HCT116 (cell line): ENCODE measurements around the gene RAPGEF2.

Experiments
- CEBPB ChIP-seq: IDR thresholded peaks from 2 replicates; pipeline ENCODE4 v1.6.1; 2012; ENCODE audit warnings: low read depth
- EGR1 ChIP-seq: IDR thresholded peaks from 2 replicates; pipeline ENCODE4 v1.6.1; 2012; ENCODE audit warnings: low read depth
- EZH2 ChIP-seq: fragments of 200-600 bp; sonication (generic); IDR thresholded peaks from 2 replicates; pipeline ENCODE4 v1.6.1; 2017; ENCODE audit warnings: antibody characterized with exemption, mixed run types
- EZH2phosphoT487 ChIP-seq: fragments of 200-600 bp; IDR thresholded peaks from 2 replicates; pipeline ENCODE4 v1.6.1; 2018; ENCODE audit warnings: antibody characterized with exemption, borderline replicate concordance
- FOSL1 ChIP-seq: IDR thresholded peaks from 2 replicates; pipeline ENCODE4 v1.6.1; 2012; ENCODE audit warnings: low read depth
- JUND ChIP-seq: IDR thresholded peaks from 2 replicates; pipeline ENCODE4 v1.6.1; 2012
- POLR2A ChIP-seq: IDR thresholded peaks from 2 replicates; pipeline ENCODE4 v1.7.0; 2011; ENCODE audit warnings: borderline replicate concordance; ENCODE audit not compliant: insufficient read depth, insufficient read length; ENCODE audit errors: extremely low read depth
- POLR2AphosphoS5 ChIP-seq: IDR thresholded peaks from 2 replicates; pipeline ENCODE4 v1.6.1; 2011; ENCODE audit warnings: mild to moderate bottlenecking, low read depth, low read length, moderate library complexity
- RAD21 ChIP-seq: IDR thresholded peaks from 2 replicates; pipeline ENCODE4 v1.6.1; 2012; ENCODE audit warnings: low read depth, mild to moderate bottlenecking
- REST ChIP-seq: IDR thresholded peaks from 2 replicates; pipeline ENCODE4 v1.6.1; 2012; ENCODE audit warnings: low read depth
- SP1 ChIP-seq: IDR thresholded peaks from 2 replicates; pipeline ENCODE4 v1.6.1; 2012; ENCODE audit warnings: low read depth
- TF ChIP-seq, protein P1 (sequence below): IDR thresholded peaks from 2 replicates; pipeline ENCODE4 v1.6.1; 2012
- TF ChIP-seq, protein P2 (sequence below), 3 experiments: fragments of 200-600 bp in 1 of 3; sonication (generic) in 1 of 3; IDR thresholded peaks in 2 of 3; conservative IDR thresholded peaks in 1 of 3; 2 replicates each; pipeline ENCODE4 v1.5.1; 2012 to 2017; ENCODE audit warnings: low read depth in 2 of 3, low read length in 2 of 3, antibody characterized with exemption in 1 of 3, borderline replicate concordance in 1 of 3, control low read depth in 1 of 3, mild to moderate bottlenecking in 1 of 3, mixed read lengths in 1 of 3, mixed run types in 1 of 3, moderate library complexity in 1 of 3; ENCODE audit not compliant: insufficient read depth in 1 of 3
- TF ChIP-seq, protein P3 (sequence below): IDR thresholded peaks from 2 replicates; pipeline ENCODE4 v1.6.1; 2012

DNA sequence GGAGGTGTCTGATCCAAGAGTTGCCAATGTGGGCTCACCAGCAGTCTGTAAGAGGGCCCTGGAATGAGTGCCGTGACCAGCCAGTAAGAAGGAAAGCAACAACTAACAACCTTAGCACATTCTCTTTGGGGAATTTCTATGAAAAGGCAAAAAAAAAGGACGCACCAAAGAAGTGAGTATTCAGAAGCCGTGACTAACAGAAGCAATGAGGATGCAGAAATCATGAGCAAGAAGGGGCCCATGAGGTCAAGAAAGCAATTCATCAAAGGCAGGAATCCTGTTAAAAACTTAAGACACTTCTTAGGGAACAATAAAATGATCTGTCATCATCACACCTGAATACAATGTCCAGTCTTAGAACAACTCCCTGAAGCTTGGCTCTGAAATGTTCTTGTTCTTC is 260.5 kb downstream of the RAPGEF2 start:
- TF ChIP-seq, protein P1, sequence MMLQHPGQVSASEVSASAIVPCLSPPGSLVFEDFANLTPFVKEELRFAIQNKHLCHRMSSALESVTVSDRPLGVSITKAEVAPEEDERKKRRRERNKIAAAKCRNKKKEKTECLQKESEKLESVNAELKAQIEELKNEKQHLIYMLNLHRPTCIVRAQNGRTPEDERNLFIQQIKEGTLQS = no peak
- TF ChIP-seq RAD21 = no peak
- TF ChIP-seq, protein P2, sequence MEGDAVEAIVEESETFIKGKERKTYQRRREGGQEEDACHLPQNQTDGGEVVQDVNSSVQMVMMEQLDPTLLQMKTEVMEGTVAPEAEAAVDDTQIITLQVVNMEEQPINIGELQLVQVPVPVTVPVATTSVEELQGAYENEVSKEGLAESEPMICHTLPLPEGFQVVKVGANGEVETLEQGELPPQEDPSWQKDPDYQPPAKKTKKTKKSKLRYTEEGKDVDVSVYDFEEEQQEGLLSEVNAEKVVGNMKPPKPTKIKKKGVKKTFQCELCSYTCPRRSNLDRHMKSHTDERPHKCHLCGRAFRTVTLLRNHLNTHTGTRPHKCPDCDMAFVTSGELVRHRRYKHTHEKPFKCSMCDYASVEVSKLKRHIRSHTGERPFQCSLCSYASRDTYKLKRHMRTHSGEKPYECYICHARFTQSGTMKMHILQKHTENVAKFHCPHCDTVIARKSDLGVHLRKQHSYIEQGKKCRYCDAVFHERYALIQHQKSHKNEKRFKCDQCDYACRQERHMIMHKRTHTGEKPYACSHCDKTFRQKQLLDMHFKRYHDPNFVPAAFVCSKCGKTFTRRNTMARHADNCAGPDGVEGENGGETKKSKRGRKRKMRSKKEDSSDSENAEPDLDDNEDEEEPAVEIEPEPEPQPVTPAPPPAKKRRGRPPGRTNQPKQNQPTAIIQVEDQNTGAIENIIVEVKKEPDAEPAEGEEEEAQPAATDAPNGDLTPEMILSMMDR (IDR thresholded peaks at IDR 0.05 in 2 of 3, conservative IDR thresholded peaks at IDR 0.05 in 1 of 3; ENCODE audit: borderline replicate concordance in 1 of 3, insufficient read depth in 1 of 3, low read depth in 2 of 3, low read length in 2 of 3) = no peak
- no peak for TF ChIP-seq EZH2phosphoT487
- no peak for TF ChIP-seq EGR1
- TF ChIP-seq REST = no peak
- TF ChIP-seq EZH2 = no peak
- TF ChIP-seq POLR2AphosphoS5 = no peak
- TF ChIP-seq, protein P3, sequence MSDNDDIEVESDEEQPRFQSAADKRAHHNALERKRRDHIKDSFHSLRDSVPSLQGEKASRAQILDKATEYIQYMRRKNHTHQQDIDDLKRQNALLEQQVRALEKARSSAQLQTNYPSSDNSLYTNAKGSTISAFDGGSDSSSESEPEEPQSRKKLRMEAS = no peak
- TF ChIP-seq POLR2A = no peak
- no peak for TF ChIP-seq CEBPB
- TF ChIP-seq JUND = no peak
- no peak for TF ChIP-seq FOSL1
- no peak for TF ChIP-seq SP1
